Esophagus squamous epithelium (tissue), 4 donors: ENCODE data around the gene RAD9A.

Experiments
- POLR2A ChIP-seq, 4 donors: fragments of 450-650 bp; IDR thresholded peaks; one replicate each; pipeline ENCODE4 v1.6.1; 2017; ENCODE audit warnings: antibody characterized with exemption in 4 of 4, mild to moderate bottlenecking in 4 of 4, moderate library complexity in 3 of 4
- TF ChIP-seq, protein P1 (sequence below), 6 experiments: fragments of 450-650 bp in 4 of 6; fragments of 200-600 bp in 2 of 6; sonication (generic) in 2 of 6; IDR thresholded peaks; one replicate each; pipeline ENCODE4 v1.5.1; 2016 to 2019; ENCODE audit warnings: antibody characterized with exemption in 6 of 6, mild to moderate bottlenecking in 4 of 6, moderate library complexity in 4 of 6

- no peak for TF ChIP-seq POLR2A (IDR thresholded peaks at IDR 0.05)
- TF ChIP-seq, protein P1, sequence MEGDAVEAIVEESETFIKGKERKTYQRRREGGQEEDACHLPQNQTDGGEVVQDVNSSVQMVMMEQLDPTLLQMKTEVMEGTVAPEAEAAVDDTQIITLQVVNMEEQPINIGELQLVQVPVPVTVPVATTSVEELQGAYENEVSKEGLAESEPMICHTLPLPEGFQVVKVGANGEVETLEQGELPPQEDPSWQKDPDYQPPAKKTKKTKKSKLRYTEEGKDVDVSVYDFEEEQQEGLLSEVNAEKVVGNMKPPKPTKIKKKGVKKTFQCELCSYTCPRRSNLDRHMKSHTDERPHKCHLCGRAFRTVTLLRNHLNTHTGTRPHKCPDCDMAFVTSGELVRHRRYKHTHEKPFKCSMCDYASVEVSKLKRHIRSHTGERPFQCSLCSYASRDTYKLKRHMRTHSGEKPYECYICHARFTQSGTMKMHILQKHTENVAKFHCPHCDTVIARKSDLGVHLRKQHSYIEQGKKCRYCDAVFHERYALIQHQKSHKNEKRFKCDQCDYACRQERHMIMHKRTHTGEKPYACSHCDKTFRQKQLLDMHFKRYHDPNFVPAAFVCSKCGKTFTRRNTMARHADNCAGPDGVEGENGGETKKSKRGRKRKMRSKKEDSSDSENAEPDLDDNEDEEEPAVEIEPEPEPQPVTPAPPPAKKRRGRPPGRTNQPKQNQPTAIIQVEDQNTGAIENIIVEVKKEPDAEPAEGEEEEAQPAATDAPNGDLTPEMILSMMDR (IDR thresholded peaks at IDR 0.05) = no peak
These were observed 14.7 kb downstream of the RAD9A start for GRCh38 chr11:67406420-67406968.
